ENCODE data around the gene FAM13C.

FAM13C gene

GRCh38 chr10:59361663-59362143 lies 646 bp downstream of the FAM13C start:
- no peak for DNase-seq (ENCODE audit: low read depth)

- no peak for DNase-seq (ENCODE audit: low read depth)
Observed at GRCh38 chr10:59360605-59361405, 1.5 kb downstream of the FAM13C start.

GRCh38 chr10:59358576-59358975 lies 3.8 kb downstream of the FAM13C start:
- no peak for DNase-seq (ENCODE audit: low read depth)

- no peak for DNase-seq (ENCODE audit: low read depth)
Observed at GRCh38 chr10:59354434-59354833, 7.9 kb downstream of the FAM13C start.

GRCh38 chr10:59350558-59350957 lies 11.8 kb downstream of the FAM13C start:
- DNase-seq (ENCODE audit: low read depth): no peak

GRCh38 chr10:59346321-59346720 lies 16.0 kb downstream of the FAM13C start:
- DNase-seq (ENCODE audit: low read depth): no peak

GRCh38 chr10:59342723-59343122 lies 19.6 kb downstream of the FAM13C start:
- no peak for DNase-seq (ENCODE audit: low read depth)

GRCh38 chr10:59342000-59342399 lies 20.3 kb downstream of the FAM13C start:
- DNase-seq (ENCODE audit: low read depth): no peak

GRCh38 chr10:59340285-59340684 lies 22.1 kb downstream of the FAM13C start:
- DNase-seq (ENCODE audit: low read depth): no peak

- DNase-seq (ENCODE audit: low read depth): no peak
Observed at GRCh38 chr10:59339351-59339750, 23.0 kb downstream of the FAM13C start.

- no peak for DNase-seq (ENCODE audit: low read depth)
Observed at GRCh38 chr10:59337201-59337652, 25.1 kb downstream of the FAM13C start.

GRCh38 chr10:59336632-59337031 lies 25.7 kb downstream of the FAM13C start:
- DNase-seq (ENCODE audit: low read depth): no peak

GRCh38 chr10:59335497-59335896 lies 26.9 kb downstream of the FAM13C start:
- DNase-seq (ENCODE audit: low read depth): no peak

GRCh38 chr10:59333701-59334100 lies 28.6 kb downstream of the FAM13C start:
- DNase-seq (ENCODE audit: low read depth): no peak

GRCh38 chr10:59332581-59332980 lies 29.8 kb downstream of the FAM13C start:
- no peak for DNase-seq (ENCODE audit: low read depth)

- no peak for DNase-seq (ENCODE audit: low read depth)
Observed at GRCh38 chr10:59331661-59332060, 30.7 kb downstream of the FAM13C start.

GRCh38 chr10:59325116-59325515 lies 37.2 kb downstream of the FAM13C start:
- DNase-seq (ENCODE audit: low read depth): no peak

- no peak for DNase-seq (ENCODE audit: low read depth)
Observed at GRCh38 chr10:59324597-59324996, 37.8 kb downstream of the FAM13C start.

- no peak for DNase-seq (ENCODE audit: low read depth)
Observed at GRCh38 chr10:59323831-59324401, 38.4 kb downstream of the FAM13C start.

- no peak for DNase-seq (ENCODE audit: low read depth)
Observed at GRCh38 chr10:59323036-59323459, 39.3 kb downstream of the FAM13C start.

GRCh38 chr10:59322131-59322530 lies 40.2 kb downstream of the FAM13C start:
- DNase-seq (ENCODE audit: low read depth): no peak

GRCh38 chr10:59320355-59320754 lies 42.0 kb downstream of the FAM13C start:
- DNase-seq (ENCODE audit: low read depth): no peak

- no peak for DNase-seq (ENCODE audit: low read depth)
Observed at GRCh38 chr10:59319854-59320253, 42.5 kb downstream of the FAM13C start.

GRCh38 chr10:59317066-59317465 lies 45.3 kb downstream of the FAM13C start:
- DNase-seq (ENCODE audit: low read depth): no peak

Data from stimulated activated CD8-positive, alpha-beta memory T cell treated with anti-CD3 and anti-CD28 coated beads, Interleukin-15, amount 100 ng/mL, for 24 hours (primary cell).